Measurements from ENCODE around the gene MED22.

Gene MED22

DNA sequence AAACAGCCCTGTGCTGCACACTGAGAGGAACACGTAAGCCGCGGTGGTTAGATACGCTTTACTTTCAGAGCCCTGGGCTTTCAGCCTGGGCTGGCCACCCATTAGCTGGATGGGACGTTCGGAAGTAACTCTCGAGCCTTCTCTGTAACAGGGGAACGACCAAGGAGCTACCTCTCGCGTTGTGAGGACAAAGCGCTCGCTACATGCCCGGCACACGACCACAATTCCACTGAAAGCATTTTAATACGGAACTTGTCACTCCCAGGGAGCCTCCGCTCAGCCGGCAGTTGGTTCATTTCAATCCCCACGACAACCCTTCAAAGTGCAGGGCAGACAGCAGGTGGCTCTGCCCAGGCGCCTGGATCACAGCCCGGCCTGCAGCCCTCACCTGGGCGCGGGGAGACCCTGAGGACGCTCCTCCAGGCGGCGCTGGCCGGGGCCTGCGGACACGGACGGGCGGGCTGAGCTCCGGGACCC lies 8.0 kb upstream of the MED22 start:
- DNase-seq (ENCODE audit: low spot score) = no peak

DNA sequence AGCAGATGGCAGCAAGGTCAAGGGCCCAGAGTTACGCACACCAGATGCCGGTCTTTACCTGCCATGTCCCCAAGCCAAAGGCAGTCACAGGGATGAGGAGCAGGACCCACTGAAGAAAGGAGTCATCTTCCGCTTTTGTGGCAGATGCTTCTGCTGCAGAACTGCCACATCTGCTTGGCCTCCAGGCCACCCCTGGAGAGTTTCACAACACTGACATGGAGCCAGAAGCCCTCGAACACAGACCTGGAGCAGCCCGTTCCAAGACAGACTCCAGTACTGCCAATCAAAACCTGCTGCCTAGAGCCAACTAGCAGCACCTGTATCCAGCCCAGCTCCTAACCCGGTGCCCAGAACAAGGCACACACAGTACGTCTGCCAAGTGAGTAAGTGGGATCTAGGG lies 6.8 kb upstream of the MED22 start:
- DNase-seq (ENCODE audit: low spot score) = no peak

DNA sequence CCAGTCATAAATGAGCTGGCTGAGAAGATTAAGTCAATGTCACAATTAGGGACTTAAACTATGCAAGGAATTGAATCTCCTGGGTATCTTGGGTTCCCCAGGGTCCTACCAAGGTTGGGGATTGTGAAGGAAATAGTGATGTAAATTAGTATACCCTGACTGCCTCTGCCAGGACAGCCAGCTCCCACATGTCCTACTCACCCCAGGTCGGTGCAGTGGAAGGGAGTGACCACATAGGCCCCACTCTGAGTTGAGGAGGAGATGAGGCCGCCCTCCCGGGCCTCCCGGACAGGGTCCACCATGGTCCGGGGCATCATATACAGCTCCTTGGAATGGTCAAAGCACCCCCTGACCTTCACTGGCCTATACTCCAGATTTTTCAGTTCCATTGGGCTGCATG lies 5.6 kb upstream of the MED22 start:
- no peak for DNase-seq (ENCODE audit: low spot score)

DNA sequence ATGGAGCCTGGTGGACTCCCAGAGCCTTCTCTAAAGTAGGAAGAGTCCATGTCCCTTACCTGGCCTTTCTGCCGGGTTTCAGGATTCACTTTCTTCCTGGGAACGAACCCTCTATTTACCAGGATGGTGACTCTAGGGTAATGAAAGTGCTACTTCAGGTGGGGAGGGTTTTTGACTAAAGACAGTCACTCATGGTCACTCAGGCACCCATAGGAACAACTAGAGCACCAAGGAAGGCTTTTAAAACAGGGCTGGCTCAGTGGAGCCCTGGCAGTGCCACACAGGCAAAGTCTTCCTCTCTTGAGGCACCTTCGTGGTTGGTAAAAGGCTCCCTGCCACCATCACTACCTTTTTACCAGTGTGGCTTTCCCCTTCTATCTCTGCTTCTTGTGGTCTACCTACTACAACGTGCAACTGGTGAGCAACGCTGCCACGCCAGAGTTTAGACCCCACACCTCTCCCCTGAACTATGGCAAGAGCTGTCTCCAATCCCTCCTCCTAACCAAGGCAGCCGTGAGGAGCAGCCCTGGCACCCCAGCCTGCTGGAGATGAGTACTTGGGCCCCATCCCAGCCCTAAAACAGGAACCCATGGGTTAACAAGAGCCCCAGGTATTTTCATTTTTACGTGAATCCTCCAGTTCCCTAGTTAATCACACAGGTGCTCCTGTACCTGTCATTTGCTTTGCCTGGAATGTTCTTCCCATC lies 4.9 kb upstream of the MED22 start:
- no peak for DNase-seq (ENCODE audit: low spot score)

DNA sequence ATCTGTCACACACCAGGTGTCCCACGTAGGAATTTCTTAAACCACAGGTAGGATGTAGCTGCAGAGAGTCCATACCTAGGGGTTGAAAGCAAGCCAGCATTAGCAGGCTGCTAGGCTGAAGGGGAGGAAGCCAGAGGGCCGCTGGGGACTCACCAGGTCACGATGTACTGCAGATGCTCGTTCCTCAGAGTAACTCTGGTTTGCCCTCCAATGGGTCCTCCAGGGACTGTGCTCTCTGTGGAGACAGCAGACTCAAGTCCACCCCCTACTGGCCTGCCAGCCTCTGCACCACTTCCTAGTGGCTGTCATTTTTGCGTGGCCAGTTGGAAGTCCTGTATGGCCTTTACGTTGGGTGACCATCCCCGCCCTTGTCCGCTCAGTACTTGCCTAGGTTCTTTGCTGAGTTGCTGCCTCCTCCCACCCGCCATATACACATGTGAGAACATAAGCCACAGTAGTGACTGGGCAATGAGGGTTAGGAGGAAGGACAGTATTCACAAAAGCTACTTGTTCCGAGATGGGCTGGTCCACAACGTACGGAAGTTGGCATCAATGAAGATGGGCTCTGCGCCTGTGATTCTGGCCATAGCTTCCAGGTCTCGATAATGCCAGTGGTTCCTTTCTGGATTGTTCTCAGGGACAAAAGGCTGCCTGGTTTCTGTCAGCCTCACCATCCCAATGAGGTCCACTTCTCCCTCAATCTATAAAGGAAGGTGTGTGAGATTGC lies 4.1 kb upstream of the MED22 start:
- DNase-seq (ENCODE audit: low spot score) = no peak

DNA sequence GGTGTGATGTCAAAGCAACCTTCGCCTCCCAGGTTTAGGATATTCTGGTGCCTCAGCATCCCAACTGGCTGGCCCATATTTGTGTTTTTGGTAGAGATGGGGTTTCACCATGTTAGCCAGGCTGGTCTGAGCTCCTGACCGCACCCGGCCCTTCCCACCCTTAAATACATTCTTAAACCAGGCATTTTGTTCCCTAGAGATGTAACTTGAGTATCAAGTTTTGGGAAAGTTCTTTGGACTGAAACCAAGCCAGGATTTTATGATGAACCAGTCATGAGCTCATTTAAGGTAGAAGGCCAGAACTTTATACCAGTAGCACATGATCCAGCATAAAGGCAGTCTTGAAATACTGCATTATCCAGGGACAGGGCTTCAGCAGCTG lies 3.6 kb upstream of the MED22 start:
- no peak for DNase-seq (ENCODE audit: low spot score)

DNA sequence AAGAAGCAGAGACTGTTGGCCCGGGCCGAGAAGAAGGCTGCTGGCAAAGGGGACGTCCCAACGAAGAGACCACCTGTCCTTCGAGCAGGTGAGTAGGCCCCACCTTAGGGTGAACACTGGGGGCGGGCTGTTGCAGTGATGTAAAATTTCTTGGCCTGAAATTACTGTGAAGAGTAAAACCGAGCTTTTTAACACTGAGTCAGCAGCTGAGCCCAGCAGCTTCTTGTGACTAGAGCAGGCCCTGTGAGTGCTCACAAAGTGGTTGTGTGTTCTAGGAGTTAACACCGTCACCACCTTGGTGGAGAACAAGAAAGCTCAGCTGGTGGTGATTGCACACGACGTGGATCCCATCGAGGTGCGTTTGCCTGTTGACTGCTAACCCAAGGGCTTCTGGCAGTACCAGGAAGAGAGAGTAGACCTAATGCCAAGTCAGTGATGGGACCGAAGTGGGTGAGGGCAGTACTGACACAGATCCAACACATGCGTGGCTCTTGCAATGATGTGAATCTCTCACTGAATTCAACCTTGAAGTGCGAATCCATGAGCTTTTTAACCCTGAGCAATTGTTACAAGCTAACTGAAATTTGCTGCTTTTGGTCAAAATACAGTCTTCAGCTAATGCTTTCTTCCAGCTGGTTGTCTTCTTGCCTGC lies 2.2 kb upstream of the MED22 start:
- DNase-seq (ENCODE audit: low spot score) = no peak

DNA sequence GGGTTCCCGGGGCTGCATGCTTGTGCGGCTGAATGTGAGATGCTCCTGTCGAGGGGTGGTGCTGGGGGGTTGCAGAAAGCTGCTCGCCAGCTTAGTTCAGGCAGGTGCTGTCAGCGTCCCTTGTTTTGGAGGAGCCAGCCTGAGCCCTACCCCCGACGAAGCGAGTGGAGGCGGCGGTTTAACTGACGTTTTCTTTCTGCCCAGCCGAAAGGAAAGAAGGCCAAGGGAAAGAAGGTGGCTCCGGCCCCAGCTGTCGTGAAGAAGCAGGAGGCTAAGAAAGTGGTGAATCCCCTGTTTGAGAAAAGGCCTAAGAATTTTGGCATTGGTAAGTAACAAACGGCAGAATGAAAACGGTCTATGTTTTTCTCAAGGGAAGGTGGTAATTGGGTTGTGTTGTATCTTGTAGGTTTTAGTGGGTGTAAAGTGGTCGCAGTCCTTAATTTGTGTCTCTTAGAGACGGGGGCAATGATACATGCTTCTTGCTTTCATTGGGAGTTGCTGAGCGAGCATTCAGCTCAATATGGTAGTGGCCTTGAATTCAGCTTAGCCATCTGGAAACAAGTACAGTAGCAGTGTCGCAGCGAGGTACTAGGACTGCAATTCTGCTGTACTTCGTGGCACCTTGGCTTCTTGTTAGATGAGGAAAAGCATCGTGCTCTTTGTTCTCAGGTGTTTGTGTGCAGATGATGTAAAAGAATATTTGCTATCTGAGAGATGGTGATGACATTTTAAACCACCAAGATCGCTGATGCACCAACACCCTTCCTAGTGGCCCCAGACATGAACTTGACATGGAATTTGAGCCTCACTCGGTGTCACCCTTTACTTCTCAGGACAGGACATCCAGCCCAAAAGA lies 1.0 kb upstream of the MED22 start:
- DNase-seq (ENCODE audit: low spot score) = no peak

DNA sequence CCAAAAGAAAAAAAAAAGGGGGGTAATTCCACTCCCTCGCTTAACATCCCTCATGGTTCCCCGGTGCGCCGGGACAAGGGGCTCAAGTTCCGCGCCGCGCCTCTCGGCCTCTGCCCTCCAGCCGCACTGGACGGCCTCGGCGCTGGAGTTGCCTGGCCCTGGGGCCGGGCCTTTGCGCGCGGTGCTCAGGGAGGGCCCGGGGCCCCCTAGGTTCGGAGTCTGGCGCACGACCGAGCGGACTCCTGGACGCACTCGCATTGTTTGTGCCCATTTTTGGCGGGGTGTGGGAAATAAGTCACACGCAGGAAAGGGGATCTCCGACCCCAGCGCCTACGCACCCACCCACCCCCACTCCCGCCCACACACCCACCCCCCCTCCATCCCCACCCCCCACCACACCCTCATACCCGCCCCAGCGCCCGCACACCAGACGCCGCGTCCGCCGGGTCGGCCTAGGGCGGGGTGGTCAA lies 381 bp downstream of the MED22 start:
- DNase-seq (ENCODE audit: low spot score) = peak; percentile 75

DNA sequence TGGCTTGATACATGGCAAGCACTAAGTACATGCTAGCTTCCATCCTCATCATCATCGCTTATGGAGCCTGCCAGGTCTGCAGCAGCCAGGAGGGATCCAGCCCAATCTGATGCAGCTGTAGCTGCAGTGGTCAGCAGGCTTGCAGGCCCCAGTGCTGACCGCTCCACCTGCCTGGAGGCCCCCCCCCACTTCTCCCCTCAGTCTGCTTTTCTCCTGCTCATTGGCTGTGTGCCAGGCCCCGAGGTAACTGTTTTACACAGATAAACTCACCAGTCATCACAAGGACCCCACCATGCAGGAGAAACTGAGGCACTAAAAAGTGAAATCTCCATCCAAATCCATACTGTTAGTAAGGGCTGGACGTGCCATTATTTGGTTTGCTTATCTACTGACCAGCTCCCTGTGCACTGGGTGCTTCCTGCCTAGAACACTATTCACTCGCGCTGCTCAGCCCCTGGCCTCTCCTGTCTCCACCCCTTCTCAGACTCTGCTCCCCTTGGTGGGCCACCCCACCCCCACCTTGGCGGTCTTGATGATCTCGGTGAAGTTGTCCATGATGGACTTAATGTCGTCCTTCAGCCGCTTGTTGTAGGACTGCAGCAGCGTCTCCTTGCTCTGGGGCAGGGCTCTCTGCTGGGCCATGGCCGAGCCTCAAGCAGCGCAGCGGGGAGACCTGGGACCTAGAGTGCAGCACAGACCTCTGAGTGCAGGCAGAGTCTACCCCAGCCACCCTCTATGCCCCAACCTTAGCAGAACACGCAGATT lies 1.7 kb downstream of the MED22 start:
- no peak for DNase-seq (ENCODE audit: low spot score)

DNA sequence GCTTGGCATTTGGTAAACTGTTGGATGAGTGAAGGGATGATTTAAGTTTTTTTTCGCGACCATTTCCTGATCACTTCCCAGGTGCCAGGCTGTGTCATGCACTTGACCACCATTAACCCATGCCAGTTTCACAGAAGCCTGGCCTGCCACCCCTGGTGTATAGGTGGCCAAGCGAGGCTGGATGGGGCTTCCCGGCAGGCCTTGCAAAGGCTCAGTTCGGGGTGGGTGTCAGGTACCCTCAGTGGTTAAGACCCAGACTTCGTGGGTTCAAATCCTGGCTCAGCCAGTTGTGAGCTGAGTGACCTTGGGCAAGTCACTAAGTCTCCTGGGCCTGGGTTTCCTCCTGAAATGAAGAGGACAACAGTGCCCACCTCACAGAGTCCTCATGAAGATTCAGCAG lies 2.3 kb downstream of the MED22 start:
- DNase-seq (ENCODE audit: low spot score) = no peak

DNA sequence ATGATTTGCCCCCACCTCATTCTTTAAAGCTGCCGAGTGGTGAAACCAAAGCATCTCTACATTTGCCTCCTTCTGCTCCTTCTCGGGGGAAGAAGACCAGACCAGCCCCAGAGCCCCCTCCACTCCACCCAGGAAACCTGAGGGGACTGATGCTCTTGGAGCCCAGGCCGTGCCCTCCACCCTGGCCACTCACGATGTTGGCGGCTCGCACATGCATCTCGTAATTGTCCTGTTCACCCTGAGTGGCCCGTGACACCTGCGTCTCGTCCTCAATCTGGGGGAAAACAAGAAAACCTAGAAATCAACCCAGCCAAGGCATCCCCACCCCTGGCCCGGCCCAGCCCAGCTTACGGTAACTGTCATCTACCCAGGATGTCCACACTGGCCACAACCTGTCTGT lies 3.0 kb downstream of the MED22 start:
- no peak for DNase-seq (ENCODE audit: low spot score)

DNA sequence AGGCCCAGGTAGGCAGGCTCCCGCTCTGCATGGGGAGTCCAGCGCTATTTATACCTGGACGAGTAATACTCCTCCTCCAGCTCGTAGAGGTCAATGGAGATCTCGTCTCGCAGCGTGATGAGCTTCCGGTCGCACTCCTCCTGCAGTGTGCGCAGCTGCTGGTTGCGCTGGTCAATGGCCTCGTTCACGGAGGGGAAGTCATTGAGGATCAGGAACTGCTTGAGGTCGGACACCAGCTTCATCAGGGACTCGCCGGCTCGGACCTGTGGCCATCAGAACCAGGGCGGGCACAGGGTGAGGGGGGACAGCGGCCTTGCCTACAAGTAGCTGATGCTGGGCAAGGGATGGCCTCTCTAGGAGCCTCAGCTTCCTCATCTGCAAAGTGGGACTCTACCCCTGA lies 3.9 kb downstream of the MED22 start:
- no peak for DNase-seq (ENCODE audit: low spot score)

DNA sequence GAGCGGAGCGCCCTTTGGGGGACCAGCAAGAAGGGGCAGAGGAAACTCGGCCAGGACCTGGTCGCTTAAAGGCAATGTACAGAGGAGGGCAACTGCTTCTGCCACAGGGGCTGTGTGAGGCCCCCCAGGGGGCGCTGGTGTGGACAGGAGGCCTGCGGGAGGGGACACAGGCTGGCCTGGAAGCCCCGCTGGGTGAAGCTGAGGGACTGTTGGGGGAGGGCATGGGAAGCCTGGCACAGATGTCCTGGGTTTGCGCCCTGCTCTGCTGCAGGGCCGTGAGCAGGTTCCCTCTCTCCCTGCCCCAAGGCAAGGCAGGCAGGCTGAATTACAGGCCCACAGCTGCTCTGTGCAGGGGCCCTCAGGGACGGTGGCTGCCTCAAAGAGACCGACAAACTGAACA lies 5.4 kb downstream of the MED22 start:
- DNase-seq (ENCODE audit: low spot score) = no peak

DNA sequence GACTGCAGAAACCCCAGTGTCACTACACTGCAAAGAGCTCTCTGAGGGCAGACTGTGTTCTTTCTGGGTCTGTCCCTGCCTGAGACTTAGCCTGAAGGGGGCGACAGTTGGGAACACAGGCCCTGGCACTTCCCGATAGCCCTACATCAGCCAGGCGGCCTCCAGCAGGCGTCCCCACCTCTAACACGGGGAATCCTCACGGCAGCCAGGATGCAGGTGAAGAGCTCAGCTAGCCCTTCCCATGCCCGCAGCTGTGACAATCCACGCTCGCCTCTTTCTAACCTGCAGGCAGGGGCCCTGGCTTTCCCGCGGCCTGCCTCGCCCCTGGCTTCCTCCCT lies 5.9 kb downstream of the MED22 start:
- DNase-seq (ENCODE audit: low spot score) = no peak

DNA sequence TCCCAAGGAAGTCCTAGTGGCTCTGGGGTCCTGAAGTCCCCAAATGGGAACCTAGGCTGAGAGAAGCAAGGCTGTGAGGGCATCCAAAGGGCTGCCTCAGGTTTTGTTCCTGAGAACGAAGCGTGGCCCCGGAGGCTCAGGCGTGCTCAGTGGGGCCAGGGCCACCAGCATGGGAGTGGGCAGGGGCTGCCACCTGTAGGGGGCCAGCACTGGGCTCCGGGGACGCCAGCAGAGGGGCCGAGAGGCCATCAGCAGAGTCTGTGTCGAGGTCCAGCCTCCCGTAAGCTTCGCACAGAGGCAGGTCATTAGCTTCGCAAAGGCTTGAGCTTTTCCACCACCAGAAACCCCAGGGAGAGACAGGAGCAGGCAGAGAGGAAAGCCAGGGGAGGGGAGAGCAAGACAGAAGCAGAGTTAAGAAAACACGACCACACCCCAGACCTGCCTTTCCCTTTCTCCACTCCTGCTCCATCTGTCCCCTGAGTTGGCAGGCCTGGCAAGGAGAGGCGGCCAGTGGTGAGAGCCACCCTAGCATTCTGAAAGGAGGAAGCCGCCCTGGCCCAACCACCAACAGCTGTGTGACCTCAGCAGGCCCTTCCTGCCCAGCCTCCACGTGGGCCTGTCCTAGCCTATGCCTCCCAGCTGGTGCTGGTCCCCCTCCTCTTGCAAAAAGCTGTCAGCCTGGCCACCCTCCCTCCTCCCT lies 6.4 kb downstream of the MED22 start:
- no peak for DNase-seq (ENCODE audit: low spot score)

DNA sequence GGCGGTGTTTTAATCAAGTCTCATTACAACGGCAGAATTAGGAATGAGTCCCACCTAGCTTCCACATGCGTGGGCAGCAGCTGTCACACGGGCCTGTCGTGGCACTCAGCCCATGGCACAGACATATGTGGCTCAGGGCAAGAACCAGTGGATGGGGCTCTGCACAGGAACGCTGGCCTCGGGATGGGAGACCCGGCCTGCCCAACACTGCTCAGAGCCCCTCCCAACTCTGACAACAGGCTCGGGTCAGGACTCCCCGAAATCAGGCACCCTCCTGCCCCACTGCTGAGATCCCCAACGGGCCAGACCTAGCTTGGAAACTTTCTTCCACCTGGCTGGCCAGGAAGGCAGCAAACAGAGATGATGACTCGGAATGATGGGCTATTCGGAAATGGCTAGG lies 7.0 kb downstream of the MED22 start:
- no peak for DNase-seq (ENCODE audit: low spot score)

DNA sequence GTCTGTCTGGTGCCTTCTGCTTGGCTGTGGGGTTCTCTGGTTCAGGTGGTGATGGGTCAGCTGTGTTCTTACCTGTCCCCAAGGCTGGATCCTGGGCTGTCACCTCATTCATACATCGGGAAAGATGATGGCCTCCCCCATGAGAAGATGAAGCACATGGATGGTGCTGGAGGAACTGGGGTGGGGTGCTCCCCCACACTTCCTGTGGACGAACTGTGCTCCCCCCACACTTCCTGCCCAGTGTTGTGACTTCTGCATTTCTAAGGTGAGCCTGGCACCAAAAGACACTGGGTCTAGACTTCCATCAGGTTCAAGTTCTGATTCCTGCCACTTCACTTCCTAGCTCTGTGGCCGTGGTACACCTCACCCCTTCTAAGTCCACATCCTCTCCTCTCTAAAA lies 7.7 kb downstream of the MED22 start:
- DNase-seq (ENCODE audit: low spot score) = no peak

DNA sequence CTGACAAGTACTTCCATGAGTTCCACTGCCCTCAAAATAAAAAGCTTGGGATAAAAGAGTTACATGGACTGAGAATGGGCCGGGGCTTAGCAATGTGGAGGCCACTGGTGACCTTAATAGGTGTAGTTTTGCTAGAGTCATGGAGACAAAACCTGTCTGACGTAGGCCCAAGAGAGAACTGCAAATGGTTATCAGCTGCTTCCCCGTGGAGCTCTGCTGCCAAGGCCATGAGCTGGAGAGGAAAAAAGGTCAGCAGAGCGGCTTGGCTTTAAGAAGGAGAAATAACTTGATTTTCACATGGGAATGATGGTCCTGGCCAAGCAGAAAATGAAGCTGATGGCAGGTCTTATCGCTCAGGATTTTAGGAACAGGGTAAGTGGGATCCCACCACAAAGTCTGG lies 8.3 kb downstream of the MED22 start:
- no peak for DNase-seq (ENCODE audit: low spot score)

DNA sequence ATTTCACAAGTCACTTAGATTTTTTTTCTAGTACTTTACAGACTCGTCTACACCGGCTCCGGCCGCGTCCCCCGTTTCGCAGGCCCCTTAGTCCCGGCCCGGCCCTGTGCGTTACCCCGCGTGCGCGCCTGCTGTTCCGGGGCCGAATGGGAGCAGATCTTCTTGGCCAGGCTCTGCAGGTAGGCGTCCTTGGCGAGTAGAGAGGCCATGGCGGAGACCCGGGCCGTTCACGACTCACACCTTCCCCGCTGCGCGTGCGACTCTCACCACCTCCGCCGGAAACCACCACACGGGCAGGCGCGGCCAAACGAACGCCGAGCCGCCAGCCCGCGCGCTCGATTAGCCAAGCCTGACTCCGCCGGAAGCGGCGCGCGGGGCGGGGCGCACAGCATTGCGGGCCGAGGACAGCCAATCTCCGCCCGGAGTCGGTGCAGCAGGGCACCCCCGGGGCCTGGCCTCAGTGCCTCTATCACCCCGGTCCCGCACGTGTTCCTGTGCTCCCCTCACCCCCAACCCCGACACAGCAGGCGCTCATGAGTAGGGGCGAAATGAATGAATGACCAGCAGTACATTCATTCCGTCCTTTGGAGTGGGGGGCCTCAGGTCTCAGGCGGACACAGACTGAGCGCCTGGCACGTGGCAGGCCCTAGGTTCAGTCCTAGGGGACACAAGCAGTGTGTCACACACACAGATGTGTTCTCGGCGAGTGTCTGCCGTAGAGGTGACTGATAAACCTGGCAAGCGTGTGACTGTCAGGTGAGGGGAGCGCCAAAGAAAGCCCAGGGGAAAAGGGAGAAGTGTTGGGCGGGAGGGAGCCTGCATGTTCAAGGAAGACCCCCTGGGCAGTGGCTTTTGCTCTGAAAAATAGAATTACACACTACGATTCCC lies 11.8 kb downstream of the MED22 start, which contains the start of gene SURF6:
Gene SURF6 (minus strand): TSS at position 265 of the 888 bp plus-strand sequence. CDS start 56 bp downstream, at position 209.
- peak; percentile 96 for DNase-seq (ENCODE audit: low spot score)

Data from D341Med (cell line).